ENCODE results near the gene PYROXD2.

Gene PYROXD2

DNA sequence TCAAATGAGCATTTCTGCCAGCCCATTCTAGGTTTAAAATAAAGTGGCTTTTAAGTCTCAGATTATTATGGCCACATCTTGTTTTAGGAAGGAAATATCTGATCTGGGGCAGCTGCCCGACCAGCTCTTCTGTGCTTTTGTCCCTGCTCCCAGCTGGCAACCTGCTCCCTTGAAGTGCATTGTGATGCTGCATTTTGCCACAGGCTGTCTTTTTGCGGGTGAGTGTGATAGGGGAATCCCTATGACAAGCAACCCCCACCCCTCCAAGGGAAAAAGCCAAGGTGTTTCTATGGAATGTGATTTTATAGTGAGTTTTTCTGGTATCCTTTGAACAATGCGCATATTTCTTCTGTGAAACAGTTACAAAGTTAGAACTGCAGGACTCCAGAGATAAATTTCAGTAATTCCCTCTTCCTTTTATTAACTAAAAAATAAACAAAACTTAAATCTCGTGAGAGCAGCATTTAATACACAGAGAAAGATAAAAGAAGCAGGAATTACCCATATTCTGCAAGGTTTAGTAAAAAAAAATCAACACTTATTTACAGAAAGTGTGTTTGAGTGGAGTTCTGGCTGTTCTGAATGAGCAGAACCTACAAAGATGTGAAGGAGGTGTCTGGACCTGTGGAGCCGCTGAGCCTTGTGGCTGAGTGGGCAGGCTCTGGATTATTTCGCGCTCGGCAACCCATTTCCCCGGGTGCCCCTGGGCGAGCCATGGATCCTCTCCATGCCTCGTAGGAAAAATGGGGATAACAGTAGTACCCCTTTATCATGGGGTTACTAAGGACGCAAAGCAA is 41.9 kb upstream of the PYROXD2 start:
- TF ChIP-seq CEBPB (IDR thresholded peaks at IDR 0.05), result no peak
- TF ChIP-seq CREB1 (IDR thresholded peaks at IDR 0.05; ENCODE audit: low read depth), result no peak
- TF ChIP-seq EGR1 (IDR thresholded peaks at IDR 0.05), result no peak
- no peak for TF ChIP-seq TEAD4 (IDR thresholded peaks at IDR 0.05)
- TF ChIP-seq, protein P1, sequence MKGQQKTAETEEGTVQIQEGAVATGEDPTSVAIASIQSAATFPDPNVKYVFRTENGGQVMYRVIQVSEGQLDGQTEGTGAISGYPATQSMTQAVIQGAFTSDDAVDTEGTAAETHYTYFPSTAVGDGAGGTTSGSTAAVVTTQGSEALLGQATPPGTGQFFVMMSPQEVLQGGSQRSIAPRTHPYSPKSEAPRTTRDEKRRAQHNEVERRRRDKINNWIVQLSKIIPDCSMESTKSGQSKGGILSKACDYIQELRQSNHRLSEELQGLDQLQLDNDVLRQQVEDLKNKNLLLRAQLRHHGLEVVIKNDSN (IDR thresholded peaks at IDR 0.05), result no peak
- no peak for TF ChIP-seq EP300 (IDR thresholded peaks at IDR 0.05; ENCODE audit: borderline replicate concordance)
- TF ChIP-seq TCF12 (IDR thresholded peaks at IDR 0.05; ENCODE audit: low read depth), result no peak
- TF ChIP-seq, protein P2, sequence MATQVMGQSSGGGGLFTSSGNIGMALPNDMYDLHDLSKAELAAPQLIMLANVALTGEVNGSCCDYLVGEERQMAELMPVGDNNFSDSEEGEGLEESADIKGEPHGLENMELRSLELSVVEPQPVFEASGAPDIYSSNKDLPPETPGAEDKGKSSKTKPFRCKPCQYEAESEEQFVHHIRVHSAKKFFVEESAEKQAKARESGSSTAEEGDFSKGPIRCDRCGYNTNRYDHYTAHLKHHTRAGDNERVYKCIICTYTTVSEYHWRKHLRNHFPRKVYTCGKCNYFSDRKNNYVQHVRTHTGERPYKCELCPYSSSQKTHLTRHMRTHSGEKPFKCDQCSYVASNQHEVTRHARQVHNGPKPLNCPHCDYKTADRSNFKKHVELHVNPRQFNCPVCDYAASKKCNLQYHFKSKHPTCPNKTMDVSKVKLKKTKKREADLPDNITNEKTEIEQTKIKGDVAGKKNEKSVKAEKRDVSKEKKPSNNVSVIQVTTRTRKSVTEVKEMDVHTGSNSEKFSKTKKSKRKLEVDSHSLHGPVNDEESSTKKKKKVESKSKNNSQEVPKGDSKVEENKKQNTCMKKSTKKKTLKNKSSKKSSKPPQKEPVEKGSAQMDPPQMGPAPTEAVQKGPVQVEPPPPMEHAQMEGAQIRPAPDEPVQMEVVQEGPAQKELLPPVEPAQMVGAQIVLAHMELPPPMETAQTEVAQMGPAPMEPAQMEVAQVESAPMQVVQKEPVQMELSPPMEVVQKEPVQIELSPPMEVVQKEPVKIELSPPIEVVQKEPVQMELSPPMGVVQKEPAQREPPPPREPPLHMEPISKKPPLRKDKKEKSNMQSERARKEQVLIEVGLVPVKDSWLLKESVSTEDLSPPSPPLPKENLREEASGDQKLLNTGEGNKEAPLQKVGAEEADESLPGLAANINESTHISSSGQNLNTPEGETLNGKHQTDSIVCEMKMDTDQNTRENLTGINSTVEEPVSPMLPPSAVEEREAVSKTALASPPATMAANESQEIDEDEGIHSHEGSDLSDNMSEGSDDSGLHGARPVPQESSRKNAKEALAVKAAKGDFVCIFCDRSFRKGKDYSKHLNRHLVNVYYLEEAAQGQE (IDR thresholded peaks at IDR 0.05; ENCODE audit: low read depth), result no peak
- TF ChIP-seq TAF1 (IDR thresholded peaks at IDR 0.05; ENCODE audit: low read depth), result no peak
- no peak for TF ChIP-seq FOXM1 (IDR thresholded peaks at IDR 0.05; ENCODE audit: borderline replicate concordance, low read depth)
- TF ChIP-seq NFIC (IDR thresholded peaks at IDR 0.05), result no peak
- TF ChIP-seq, protein P3, sequence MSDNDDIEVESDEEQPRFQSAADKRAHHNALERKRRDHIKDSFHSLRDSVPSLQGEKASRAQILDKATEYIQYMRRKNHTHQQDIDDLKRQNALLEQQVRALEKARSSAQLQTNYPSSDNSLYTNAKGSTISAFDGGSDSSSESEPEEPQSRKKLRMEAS (IDR thresholded peaks at IDR 0.05), result no peak

- TF ChIP-seq, protein P2 (IDR thresholded peaks at IDR 0.05; ENCODE audit: low read depth), result no peak
- no peak for TF ChIP-seq EP300 (IDR thresholded peaks at IDR 0.05; ENCODE audit: borderline replicate concordance)
Observed at GRCh38 chr10:98456043-98456570, 41.1 kb upstream of the PYROXD2 start.

GRCh38 chr10:98453729-98454128 is 38.7 kb upstream of the PYROXD2 start:
- TF ChIP-seq, protein P3 (IDR thresholded peaks at IDR 0.05), result no peak
- TF ChIP-seq, protein P2 (IDR thresholded peaks at IDR 0.05; ENCODE audit: low read depth), result no peak
- no peak for TF ChIP-seq RAD21 (IDR thresholded peaks at IDR 0.05; ENCODE audit: low read depth)
- TF ChIP-seq ZBTB7A (IDR thresholded peaks at IDR 0.05; ENCODE audit: low read depth), result no peak
- TF ChIP-seq TEAD4 (IDR thresholded peaks at IDR 0.05), result no peak

DNA sequence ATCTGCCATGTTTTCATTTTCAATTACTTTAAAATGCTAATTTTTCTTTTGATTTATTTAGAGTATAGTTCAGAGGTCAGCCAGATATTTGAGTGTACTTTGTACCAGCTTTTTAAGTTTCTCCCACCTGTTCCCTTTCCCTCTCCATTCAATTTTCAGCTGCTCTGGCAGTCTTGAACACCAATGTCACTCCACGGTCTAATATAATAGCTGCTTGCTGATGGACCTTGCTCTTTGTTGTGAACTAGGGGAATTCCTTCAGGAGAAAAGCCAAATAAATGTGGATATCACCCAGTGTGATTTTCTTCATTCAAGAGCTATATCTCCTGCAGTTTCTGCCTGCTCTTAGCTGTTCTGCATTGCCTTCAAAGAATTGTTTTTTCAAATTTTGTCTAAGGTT is 35.6 kb upstream of the PYROXD2 start:
- no peak for TF ChIP-seq EP300 (IDR thresholded peaks at IDR 0.05; ENCODE audit: borderline replicate concordance)
- TF ChIP-seq TEAD4 (IDR thresholded peaks at IDR 0.05), result no peak
- no peak for TF ChIP-seq CREB1 (IDR thresholded peaks at IDR 0.05; ENCODE audit: low read depth)
- TF ChIP-seq ZBTB7A (IDR thresholded peaks at IDR 0.05; ENCODE audit: low read depth), result no peak
- no peak for TF ChIP-seq YY1 (IDR thresholded peaks at IDR 0.05; ENCODE audit: low read depth)
- TF ChIP-seq, protein P2 (IDR thresholded peaks at IDR 0.05; ENCODE audit: low read depth), result no peak
- TF ChIP-seq EGR1 (IDR thresholded peaks at IDR 0.05), result no peak
- TF ChIP-seq, protein P3 (IDR thresholded peaks at IDR 0.05), result no peak
- TF ChIP-seq, protein P1 (IDR thresholded peaks at IDR 0.05), result no peak
- TF ChIP-seq NFIC (IDR thresholded peaks at IDR 0.05), result no peak
- no peak for TF ChIP-seq CEBPB (IDR thresholded peaks at IDR 0.05)
- no peak for TF ChIP-seq TCF12 (IDR thresholded peaks at IDR 0.05; ENCODE audit: low read depth)
- no peak for TF ChIP-seq TAF1 (IDR thresholded peaks at IDR 0.05; ENCODE audit: low read depth)
- no peak for TF ChIP-seq RAD21 (IDR thresholded peaks at IDR 0.05; ENCODE audit: low read depth)
- no peak for TF ChIP-seq FOXM1 (IDR thresholded peaks at IDR 0.05; ENCODE audit: borderline replicate concordance, low read depth)
